Lung (tissue), 12 donors: ENCODE data around the gene TMEM181. TPM values are rescaled to one million over a fixed set of nuclear protein-coding genes. Genes with fewer than 3 reads are reported as not detected.
"Not testable (repeated sequence)": the region's sequence is repeated elsewhere in the genome, so short reads cannot be mapped to it uniquely, and the experiment has no call there.

ENCODE experiments used
- ATAC-seq: fragments of 200-7000 bp; cut with Tn5 transposase; one replicate; pipeline ENCODE4 v1.9.1; 2020; ENCODE audit warnings: moderate number of reproducible peaks; ENCODE audit not compliant: insufficient read depth, low FRiP score
- DNase-seq, 3 donors: peaks; one replicate each; pipeline ENCODE4 v3.0.0-alpha.2; 2013 to 2017
- H3K27ac ChIP-seq, 2 donors: one replicate each; pipeline ENCODE4 v1.5.1; 2013; ENCODE audit warnings: mild to moderate bottlenecking in 2 of 2, moderate library complexity in 2 of 2, control low read depth in 1 of 2, inconsistent platforms in 1 of 2, low read depth in 1 of 2, low read length in 1 of 2
- H3K27me3 ChIP-seq, 3 donors: one replicate each; pipeline ENCODE4 v1.5.1; 2013; ENCODE audit warnings: low read length in 2 of 3; ENCODE audit not compliant: control insufficient read depth in 3 of 3, insufficient read depth in 3 of 3
- H3K36me3 ChIP-seq, 4 donors: one replicate each; pipeline ENCODE4 v1.5.1; 2013; ENCODE audit warnings: low read length in 4 of 4, mild to moderate bottlenecking in 1 of 4, moderate library complexity in 1 of 4; ENCODE audit not compliant: control insufficient read depth in 4 of 4, insufficient read depth in 4 of 4
- H3K4me1 ChIP-seq, 5 donors: one replicate each; pipeline ENCODE4 v1.5.1; 2013; ENCODE audit warnings: low read length in 5 of 5, mild to moderate bottlenecking in 2 of 5, moderate library complexity in 1 of 5; ENCODE audit not compliant: control insufficient read depth in 5 of 5, insufficient read depth in 5 of 5
- H3K4me3 ChIP-seq: one replicate; pipeline ENCODE4 v1.5.1; 2013; ENCODE audit warnings: mild to moderate bottlenecking, control low read depth, moderate library complexity
- H3K9ac ChIP-seq, 2 donors: one replicate each; pipeline ENCODE4 v1.5.1; 2013; ENCODE audit warnings: low read length in 2 of 2, control low read depth in 1 of 2; ENCODE audit not compliant: insufficient read depth in 1 of 2
- H3K9me3 ChIP-seq, 4 donors: one replicate each; pipeline ENCODE4 v1.5.1; 2013; ENCODE audit warnings: low read length in 3 of 4, mild to moderate bottlenecking in 1 of 4, moderate library complexity in 1 of 4; ENCODE audit not compliant: control insufficient read depth in 4 of 4, insufficient read depth in 3 of 4
- CTCF ChIP-seq: IDR thresholded peaks from 2 replicates; pipeline ENCODE4 v1.5.1; 2012; ENCODE audit warnings: mild to moderate bottlenecking; ENCODE audit errors: control extremely low read depth, extremely low read depth
- WGBS, 2 donors: extraction: QIAGEN DNeasy Blood & Tissue Kit; methylation state at CpG; one replicate each; pipeline ENCODE4 v1.1.7; 2013; 5-methylcytosine and 5-hydroxymethylcytosine counted together
- polyA plus RNA-seq, 2 donors: library from polyadenylated mRNA; stranded (reverse); fragments of 200-250 nt; gene quantifications; one replicate each; pipeline ENCODE4 v1.2.1, GENCODE V29; 2013
- total RNA-seq, 2 donors: library from RNA; depleted of rRNA in 1 of 2; stranded (reverse); fragments of >200 nt in 1 of 2; gene quantifications; one replicate each; pipeline ENCODE4 v1.2.1, GENCODE V29; 2014 to 2021
- donor health status: control.
- donor health status: control.
- donor health status: Bipolar disorder and iron deficiency.
- donor health status: healthy.
- donor health status: DM: yes; HTN: yes; CAD: no.

Gene TMEM181
- total and polyA plus RNA-seq, 4 donors = 14.5 to 28.5 (median 20.5) TPM

GRCh38 chr6:158674342-158675131 lies 114.6 kb downstream of the TMEM181 start:
- no peak for TF ChIP-seq CTCF
- Histone ChIP-seq H3K27me3 (no peaks in the 10 kb centered on the region), H3K9me3 (no peaks in the 10 kb centered on the region), H3K36me3 (no peaks in the 10 kb centered on the region), H3K27ac (no peak overlapping the region), H3K9ac (no peak overlapping the region), H3K4me3 (no peak overlapping the region), H3K4me1 (peaks cover 0 to 2% (median 0%) of the 10 kb centered on the region in 5 donors)
- ATAC-seq (no peak), DNase-seq (no peak)
- WGBS, 2 donors = 93% methylated on average over 14 of the region's 14 CpGs

- 97 to 98% methylated on average over 3 of the region's 3 CpGs for WGBS, 2 donors
- not testable (repeated sequence) for DNase-seq, H3K9me3 ChIP-seq, H3K27ac ChIP-seq, H3K27me3 ChIP-seq, ATAC-seq, H3K9ac ChIP-seq, H3K4me1 ChIP-seq, H3K36me3 ChIP-seq, H3K4me3 ChIP-seq
Observed at GRCh38 chr6:158677094-158677493, 117.2 kb downstream of the TMEM181 start.

- H3K36me3 ChIP-seq = peaks cover 0 to 1% (median 0%) of the 10 kb centered on the region in 4 donors
- TF ChIP-seq CTCF = no peak
- ATAC-seq = no peak
Observed at GRCh38 chr6:158677906-158678578, 118.2 kb downstream of the TMEM181 start.

GRCh38 chr6:158680015-158680414 lies 120.1 kb downstream of the TMEM181 start:
- H3K36me3 ChIP-seq = peaks cover 0 to 1% (median 0%) of the 10 kb centered on the region in 4 donors
- H3K4me3 ChIP-seq = no peak overlapping the region
- DNase-seq (no peak), ATAC-seq (no peak)
- H3K4me1 ChIP-seq = peaks cover 0 to 1% (median 0%) of the 10 kb centered on the region in 5 donors
- no peak overlapping the region for H3K9ac ChIP-seq
- no peak overlapping the region for H3K27ac ChIP-seq
- TF ChIP-seq CTCF = no peak
- H3K27me3 ChIP-seq = no peaks in the 10 kb centered on the region
- H3K9me3 ChIP-seq = no peaks in the 10 kb centered on the region
- 94 to 97% methylated on average over 2 of the region's 2 CpGs for WGBS, 2 donors

More at GRCh38 chr6:158677906-158678578, 118.2 kb downstream of the TMEM181 start:
- Histone ChIP-seq H3K9ac (no peak overlapping the region), H3K4me3 (no peak overlapping the region), H3K9me3 (no peaks in the 10 kb centered on the region), H3K4me1 (peaks cover 0 to 1% (median 0%) of the 10 kb centered on the region in 5 donors), H3K27ac (no peak overlapping the region), H3K27me3 (no peaks in the 10 kb centered on the region)
- 83 to 90% methylated on average over 11 of the region's 11 CpGs for WGBS, 2 donors
- DNase-seq = no peak
